Measurements from ENCODE around the gene MYBBP1A. TPM values are rescaled to one million over a fixed set of nuclear protein-coding genes. Genes with fewer than 3 reads are reported as not detected.

Gene MYBBP1A
- total and polyA plus RNA-seq, 12 donors = 18.7 to 30.3 (median 23.4) TPM

DNA sequence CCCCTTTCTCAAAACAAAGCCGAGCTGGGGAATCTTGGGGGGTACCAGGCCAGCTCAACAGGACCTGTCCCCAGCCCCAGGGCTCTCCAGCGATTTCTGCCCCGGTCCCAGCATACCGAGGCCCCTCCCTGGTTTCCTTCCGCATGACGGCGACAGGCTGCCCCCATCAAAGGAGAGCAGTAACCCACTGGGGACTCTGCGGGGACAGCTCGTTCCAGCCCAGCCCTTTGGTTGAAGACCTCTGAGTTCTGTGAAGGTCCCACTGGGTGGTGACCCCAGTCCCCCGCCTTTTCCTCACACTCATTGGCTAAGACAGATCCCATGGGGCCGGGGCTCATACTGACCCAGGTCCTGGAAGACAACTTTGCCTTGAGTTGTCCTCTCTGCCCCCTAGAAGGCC, 33.2 kb upstream of the MYBBP1A start:
- H3K9me3 ChIP-seq = no peaks in the 10 kb centered on the region
- intact Hi-C loops (cut with DNase I) = loop anchor here in 1 of 10 donors (2.0 kb wide), 1 partner anchor 16 kb away; no protein-coding TSS in a partner anchor
- peak overlapping the region in 4 of 10 donors; percentile 3 to 11 (median 8) for H3K4me3 ChIP-seq
- 50 to 60% methylated on average over 11 of the region's 11 CpGs for WGBS, 2 donors
- H3K27ac ChIP-seq = peak overlapping the region; percentile 66 to 86 (median 76)
- TF ChIP-seq, protein P1, sequence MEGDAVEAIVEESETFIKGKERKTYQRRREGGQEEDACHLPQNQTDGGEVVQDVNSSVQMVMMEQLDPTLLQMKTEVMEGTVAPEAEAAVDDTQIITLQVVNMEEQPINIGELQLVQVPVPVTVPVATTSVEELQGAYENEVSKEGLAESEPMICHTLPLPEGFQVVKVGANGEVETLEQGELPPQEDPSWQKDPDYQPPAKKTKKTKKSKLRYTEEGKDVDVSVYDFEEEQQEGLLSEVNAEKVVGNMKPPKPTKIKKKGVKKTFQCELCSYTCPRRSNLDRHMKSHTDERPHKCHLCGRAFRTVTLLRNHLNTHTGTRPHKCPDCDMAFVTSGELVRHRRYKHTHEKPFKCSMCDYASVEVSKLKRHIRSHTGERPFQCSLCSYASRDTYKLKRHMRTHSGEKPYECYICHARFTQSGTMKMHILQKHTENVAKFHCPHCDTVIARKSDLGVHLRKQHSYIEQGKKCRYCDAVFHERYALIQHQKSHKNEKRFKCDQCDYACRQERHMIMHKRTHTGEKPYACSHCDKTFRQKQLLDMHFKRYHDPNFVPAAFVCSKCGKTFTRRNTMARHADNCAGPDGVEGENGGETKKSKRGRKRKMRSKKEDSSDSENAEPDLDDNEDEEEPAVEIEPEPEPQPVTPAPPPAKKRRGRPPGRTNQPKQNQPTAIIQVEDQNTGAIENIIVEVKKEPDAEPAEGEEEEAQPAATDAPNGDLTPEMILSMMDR (IDR thresholded peaks at IDR 0.05) = no peak
- H3K27me3 ChIP-seq = peaks cover 0 to 29% (median 15%) of the 10 kb centered on the region in 7 donors
- H3K36me3 ChIP-seq = no peaks in the 10 kb centered on the region
- peaks cover 16 to 66% (median 52%) of the 10 kb centered on the region in 9 donors for H3K4me1 ChIP-seq
- DNase-seq (peak in 1 of 2 donors; percentile 65), ATAC-seq (peak in 6 of 8 donors; percentile 1 to 59 (median 28))

DNA sequence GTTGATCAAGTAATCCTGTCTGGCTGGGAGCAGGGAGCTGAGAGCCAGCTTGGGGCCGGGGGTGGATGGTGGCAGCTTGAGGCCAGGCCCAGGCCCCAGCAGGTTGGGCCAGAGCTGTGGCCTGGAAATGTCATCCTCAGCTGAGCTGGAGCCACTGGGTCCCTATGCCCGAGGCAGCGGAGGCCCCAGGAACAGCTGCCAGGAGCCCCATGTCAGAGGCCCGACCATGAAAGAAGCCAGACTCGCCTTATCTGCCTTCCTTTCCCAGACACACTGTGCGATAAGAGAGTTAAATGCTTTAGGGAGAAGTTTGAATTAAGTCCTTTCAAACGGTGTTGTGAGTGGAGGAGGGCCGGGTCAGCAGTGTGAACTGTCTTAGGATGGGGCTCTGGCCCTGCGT, 32.6 kb upstream of the MYBBP1A start:
- peak overlapping the region in 4 of 10 donors; percentile 3 to 11 (median 8) for H3K4me3 ChIP-seq
- ATAC-seq = peak; percentile 18 to 77 (median 65)

DNA sequence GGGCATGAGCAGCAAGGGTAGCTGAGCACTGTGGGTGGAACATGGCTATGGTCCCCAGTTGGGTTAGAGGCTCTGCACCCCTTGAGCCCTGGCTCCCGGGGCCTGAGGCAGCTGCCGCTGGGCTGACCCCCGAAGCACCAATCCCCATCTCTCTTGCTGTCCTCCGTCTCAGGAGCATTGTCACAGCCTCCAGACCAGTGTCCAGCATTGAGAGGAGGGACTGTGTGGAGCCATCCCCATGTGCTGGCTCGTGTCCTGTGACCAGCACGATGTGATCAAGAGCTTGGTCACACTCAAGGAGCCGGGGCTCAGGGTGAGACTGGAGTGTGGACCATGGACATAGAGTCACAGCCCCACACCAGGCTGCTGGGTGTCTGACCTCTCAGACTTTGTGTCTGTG, 32.0 kb upstream of the MYBBP1A start:
- Histone ChIP-seq H3K9me3 (no peaks in the 10 kb centered on the region), H3K27ac (peak overlapping the region; percentile 69 to 86 (median 76)), H3K27me3 (peaks cover 0 to 41% (median 23%) of the 10 kb centered on the region in 7 donors), H3K4me1 (peaks cover 16 to 69% (median 56%) of the 10 kb centered on the region in 9 donors), H3K4me3 (no peak overlapping the region), H3K36me3 (no peaks in the 10 kb centered on the region)
- TF ChIP-seq, protein P1 (IDR thresholded peaks at IDR 0.05) = no peak
- 81 to 84% methylated on average over 7 of the region's 7 CpGs for WGBS, 2 donors
- ATAC-seq (no peak), DNase-seq (no peak)
- intact Hi-C loops (cut with DNase I) = loop anchor here in 1 of 10 donors (1.0 kb wide), 1 partner anchor 13 kb away; no protein-coding TSS in a partner anchor

More for the DNA sequence above, 32.6 kb upstream of the MYBBP1A start:
- Histone ChIP-seq H3K4me1 (peaks cover 16 to 71% (median 56%) of the 10 kb centered on the region in 9 donors), H3K36me3 (no peaks in the 10 kb centered on the region), H3K27me3 (peaks cover 0 to 35% (median 20%) of the 10 kb centered on the region in 7 donors), H3K9me3 (no peaks in the 10 kb centered on the region), H3K27ac (peak overlapping the region; percentile 69 to 86 (median 76))
- intact Hi-C loops (cut with DNase I) = loop anchor here in 1 of 10 donors (1.0 to 2.0 kb wide), 2 partner anchors 12 to 17 kb away; no protein-coding TSS in a partner anchor
- WGBS, 2 donors = 28 to 36% methylated on average over 9 of the region's 9 CpGs
- TF ChIP-seq, protein P1 (IDR thresholded peaks at IDR 0.05) = no peak
- DNase-seq = peak; percentile 64 to 69

- H3K27ac ChIP-seq = peak overlapping the region in 7 of 10 donors; percentile 47 to 88 (median 81)
- H3K27me3 ChIP-seq = peaks cover 0 to 48% (median 23%) of the 10 kb centered on the region in 7 donors
- ATAC-seq (no peak), DNase-seq (no peak)
- H3K4me1 ChIP-seq = peaks cover 16 to 61% (median 47%) of the 10 kb centered on the region in 9 donors
- no peaks in the 10 kb centered on the region for H3K36me3 ChIP-seq
- H3K9me3 ChIP-seq = no peaks in the 10 kb centered on the region
- WGBS, 2 donors = 81 to 87% methylated on average over 9 of the region's 9 CpGs
- peak overlapping the region in 4 of 10 donors; percentile 49 to 70 (median 57) for H3K4me3 ChIP-seq
- TF ChIP-seq, protein P1 (IDR thresholded peaks at IDR 0.05) = no peak
- intact Hi-C loops (cut with DNase I) = no loop called here
Observed at GRCh38 chr17:4586043-4586442, 30.9 kb upstream of the MYBBP1A start.

All from heart right ventricle (tissue), 16 donors.